Pulmonary artery endothelial cell (primary cell): ENCODE results near the gene DOK5. TPM values are rescaled to one million over a fixed set of nuclear protein-coding genes. Genes with fewer than 3 reads are reported as not detected.

Experiments
- DNase-seq: peaks from one replicate; pipeline ENCODE4 v3.0.0-alpha.2; 2011; ENCODE audit warnings: low read depth, low spot score
- total RNA-seq: library from RNA; depleted of rRNA; stranded (reverse); fragments of >200 nt; gene quantifications from 2 replicates; pipeline ENCODE4 v1.2.3, GENCODE V29; 2014

DOK5 gene
- total RNA-seq, 1 donor from 2014 or later = 13.5 TPM

DNA sequence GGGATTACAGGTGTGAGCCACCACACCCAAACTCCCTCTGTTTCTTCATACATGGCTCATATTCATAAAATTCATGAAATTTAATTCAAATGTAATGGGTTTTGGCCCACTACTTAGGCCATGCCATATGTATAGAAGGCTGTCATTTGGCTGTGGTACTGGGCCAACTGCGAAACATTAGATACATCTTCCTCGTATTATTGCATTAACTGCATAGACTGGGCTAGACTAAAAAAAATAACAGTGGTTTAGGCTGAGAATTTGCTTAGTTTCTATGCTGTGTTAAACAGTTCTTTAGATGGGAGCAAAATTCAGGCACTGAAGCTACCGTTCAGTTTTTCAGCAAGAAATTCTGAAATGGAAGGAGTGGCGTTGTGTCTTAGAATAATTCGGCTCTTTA, 133.6 kb downstream of the DOK5 start:
- DNase-seq = no peak

- DNase-seq = no peak
Observed at GRCh38 chr20:54611708-54612412, 136.5 kb downstream of the DOK5 start.

- DNase-seq = no peak
Observed at GRCh38 chr20:54618412-54618811, 143.0 kb downstream of the DOK5 start.

- DNase-seq = no peak
Observed at GRCh38 chr20:54619181-54619580, 143.8 kb downstream of the DOK5 start.

GRCh38 chr20:54619682-54620081, 144.3 kb downstream of the DOK5 start:
- DNase-seq = no peak

- DNase-seq = no peak
Observed at GRCh38 chr20:54620611-54621010, 145.2 kb downstream of the DOK5 start.

DNA sequence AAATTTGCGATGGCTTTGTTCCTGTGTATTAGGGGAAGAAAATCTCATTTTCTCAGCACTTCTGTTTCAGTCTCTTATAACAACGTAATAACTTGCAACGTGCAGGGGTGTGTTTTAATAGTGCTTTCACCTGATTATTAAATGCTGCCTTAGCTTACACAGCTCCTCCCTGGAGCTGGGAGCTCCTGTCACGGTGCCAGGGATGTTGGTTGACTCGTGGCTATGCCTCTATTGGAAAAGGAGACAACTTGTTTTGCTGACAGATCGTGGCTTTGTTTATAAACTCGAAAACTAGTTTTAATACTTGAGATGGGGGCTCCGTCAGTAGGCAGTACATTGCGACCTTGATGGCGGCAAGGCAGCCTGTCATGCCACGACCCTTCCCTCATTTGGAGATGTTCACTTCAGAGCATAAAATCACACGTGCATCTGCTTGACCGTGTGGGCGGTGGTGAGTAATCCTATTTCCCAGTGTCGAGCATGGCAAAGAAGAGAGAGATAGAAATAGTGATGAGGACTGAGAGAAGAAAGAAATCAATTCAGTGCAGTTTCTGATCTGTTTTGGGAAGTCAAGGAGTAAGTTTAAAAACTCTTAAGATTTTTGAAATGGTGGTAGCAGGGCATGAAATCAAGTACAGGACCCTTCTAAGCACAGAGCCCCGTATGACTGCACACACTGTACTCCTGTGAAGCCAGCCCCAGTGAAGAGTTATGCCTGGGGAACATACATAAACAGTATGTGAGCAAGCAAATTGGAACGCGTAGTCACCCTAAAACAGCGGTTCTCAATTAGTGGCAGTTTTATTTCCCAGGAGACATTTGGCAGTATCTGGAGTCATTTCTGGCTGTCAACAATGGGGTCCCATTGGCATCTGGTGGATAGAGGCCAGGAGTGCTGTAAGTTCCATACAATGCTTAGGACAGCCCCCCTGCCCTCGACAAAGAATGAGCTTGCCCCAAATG, 147.2 kb downstream of the DOK5 start:
- no peak for DNase-seq

DNA sequence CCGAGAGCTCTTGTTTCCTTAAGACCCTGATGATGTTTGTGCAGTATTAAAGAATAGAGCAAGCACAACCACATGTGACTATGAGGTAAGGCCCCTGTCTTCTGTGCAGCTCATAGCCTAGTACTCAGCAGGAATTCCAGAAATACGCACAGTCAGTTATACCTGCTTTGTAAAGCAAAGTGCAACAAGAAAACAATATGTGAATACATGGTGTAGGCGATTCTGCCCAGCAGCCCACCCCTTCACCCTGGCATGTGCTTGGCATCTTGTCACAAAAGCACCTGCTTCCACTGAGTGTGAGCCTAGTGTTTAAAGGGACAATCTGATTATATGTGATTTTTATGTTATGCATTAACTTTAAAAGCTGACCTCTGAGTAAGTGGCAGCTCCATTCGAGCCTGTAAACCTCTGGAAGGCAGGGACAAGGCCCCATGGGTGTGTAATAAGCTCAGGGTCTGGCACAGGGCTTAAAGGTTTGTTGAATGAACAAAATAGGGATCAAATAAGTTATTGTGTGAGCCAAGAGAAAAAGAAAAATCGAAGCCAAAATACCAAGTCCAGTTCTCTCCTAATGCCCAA, 148.7 kb downstream of the DOK5 start:
- no peak for DNase-seq

GRCh38 chr20:54624706-54625390, 149.5 kb downstream of the DOK5 start:
- no peak for DNase-seq

DNA sequence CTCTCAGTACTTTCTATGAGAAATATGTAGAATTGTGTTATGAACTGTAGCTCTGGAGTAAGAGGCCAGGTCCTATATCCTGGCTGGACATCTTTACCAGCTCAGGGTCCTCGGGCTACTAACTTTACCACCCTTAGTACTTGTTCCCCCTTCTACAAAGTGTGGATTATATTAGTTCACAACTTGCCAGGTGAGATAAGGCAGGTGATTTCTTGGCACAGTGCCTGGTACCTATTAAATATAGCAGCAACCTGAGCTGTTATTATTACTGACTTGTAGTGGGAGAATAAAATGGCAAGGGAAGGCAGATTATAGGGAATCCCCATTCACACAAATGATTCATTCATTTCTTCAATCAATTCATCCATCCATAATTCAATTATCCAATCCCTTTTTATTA, 150.1 kb downstream of the DOK5 start:
- no peak for DNase-seq

- DNase-seq = no peak
Observed at GRCh38 chr20:54626126-54626525, 150.7 kb downstream of the DOK5 start.

- no peak for DNase-seq
Observed at GRCh38 chr20:54629632-54630031, 154.2 kb downstream of the DOK5 start.

- no peak for DNase-seq
Observed at GRCh38 chr20:54630582-54630981, 155.2 kb downstream of the DOK5 start.

- DNase-seq = no peak
Observed at GRCh38 chr20:54631059-54631458, 155.7 kb downstream of the DOK5 start.

DNA sequence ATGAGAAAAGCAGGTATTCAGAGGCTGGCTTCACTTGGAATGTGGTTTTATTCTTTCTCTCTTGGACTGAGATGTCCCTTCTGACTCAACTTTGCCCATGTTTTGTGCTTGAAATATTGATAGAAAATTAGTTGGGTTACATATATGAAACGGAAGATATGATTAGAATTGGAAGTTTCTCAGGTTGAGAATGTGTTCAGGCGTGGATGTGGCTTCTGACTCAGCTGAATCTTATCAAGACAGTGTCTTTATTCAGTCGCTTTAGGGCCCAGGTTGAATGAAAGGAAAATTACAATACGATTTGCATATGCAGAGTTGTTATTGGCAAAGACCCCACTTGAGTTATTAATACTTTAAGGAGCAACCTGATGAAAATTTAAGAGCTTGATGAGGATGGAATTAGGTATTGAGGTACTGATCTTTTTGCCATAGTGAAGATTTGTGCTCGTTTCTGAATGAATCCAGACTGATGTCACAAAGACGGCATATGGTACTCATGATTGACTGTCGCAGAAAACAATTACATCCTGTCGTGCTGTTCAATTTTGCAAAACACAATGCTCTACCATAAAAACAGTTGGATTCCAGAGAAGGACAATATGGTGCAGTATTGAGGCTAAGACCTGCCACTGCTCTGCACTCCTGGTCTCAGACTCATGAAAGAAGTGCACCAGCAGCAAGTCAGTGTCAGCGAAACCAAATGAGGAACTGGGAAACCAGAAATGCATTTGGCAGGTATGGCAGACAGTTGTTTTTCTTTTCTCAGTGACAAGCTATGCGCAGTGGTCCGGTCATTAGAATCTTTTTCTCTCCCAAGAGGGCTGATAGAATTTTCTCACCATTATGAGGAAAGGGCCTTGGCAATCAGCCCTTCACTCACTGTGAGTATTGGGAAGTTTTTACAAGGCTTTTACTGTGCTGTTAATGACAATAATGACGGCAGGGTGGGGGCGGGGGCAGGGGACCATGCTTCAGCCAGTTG, 158.3 kb downstream of the DOK5 start:
- no peak for DNase-seq

- DNase-seq = no peak
Observed at GRCh38 chr20:54636575-54636974, 161.2 kb downstream of the DOK5 start.

- no peak for DNase-seq
Observed at GRCh38 chr20:54639941-54640340, 164.5 kb downstream of the DOK5 start.

DNA sequence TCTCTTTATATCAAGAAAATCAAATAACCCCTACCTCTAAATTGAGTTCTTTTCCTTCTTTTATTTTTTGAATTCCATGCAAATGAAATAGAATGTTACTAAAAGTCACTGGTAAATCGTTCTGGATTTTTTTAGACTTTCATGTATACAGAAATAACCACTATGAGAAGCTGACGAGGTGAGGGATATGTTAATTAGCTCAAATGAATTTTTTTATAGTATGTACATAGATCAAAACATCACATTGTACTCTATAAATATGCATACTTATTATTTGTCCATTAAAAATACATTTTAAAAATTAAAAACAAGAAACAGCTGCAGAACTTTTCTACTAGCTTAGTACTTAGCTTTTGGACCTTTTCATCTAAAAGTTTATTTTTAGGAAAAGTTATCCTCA, 165.4 kb downstream of the DOK5 start:
- DNase-seq = no peak

GRCh38 chr20:54642864-54643667, 167.7 kb downstream of the DOK5 start:
- no peak for DNase-seq

GRCh38 chr20:54643761-54644160, 168.4 kb downstream of the DOK5 start:
- peak; percentile 39 for DNase-seq
